ENCODE results near the gene TM9SF3. TPM values are rescaled to one million over a fixed set of nuclear protein-coding genes. Genes with fewer than 3 reads are reported as not detected.

Gene TM9SF3
- total and polyA plus RNA-seq, 4 donors, result 24.4 to 103 (median 66.7) TPM

- DNase-seq (no peak), ATAC-seq (ENCODE audit: insufficient read depth, low FRiP score) (no peak)
- Histone ChIP-seq H3K4me1 (ENCODE audit: control insufficient read depth in 5 of 5, insufficient read depth in 5 of 5, low read length in 5 of 5) (peaks cover 0 to 8% (median 0%) of the 10 kb centered on the region in 5 donors), H3K9me3 (ENCODE audit: control insufficient read depth in 4 of 4, insufficient read depth in 3 of 4, low read length in 3 of 4) (no peaks in the 10 kb centered on the region), H3K9ac (ENCODE audit: insufficient read depth in 1 of 2, low read length in 2 of 2) (no peak overlapping the region), H3K36me3 (ENCODE audit: control insufficient read depth in 4 of 4, insufficient read depth in 4 of 4, low read length in 4 of 4) (peaks cover 6 to 18% (median 12%) of the 10 kb centered on the region in 4 donors), H3K27me3 (ENCODE audit: control insufficient read depth in 3 of 3, insufficient read depth in 3 of 3, low read length in 2 of 3) (no peaks in the 10 kb centered on the region), H3K4me3 (no peak overlapping the region), H3K27ac (ENCODE audit: low read depth in 1 of 2, low read length in 1 of 2) (no peak overlapping the region)
- TF ChIP-seq, protein P1, sequence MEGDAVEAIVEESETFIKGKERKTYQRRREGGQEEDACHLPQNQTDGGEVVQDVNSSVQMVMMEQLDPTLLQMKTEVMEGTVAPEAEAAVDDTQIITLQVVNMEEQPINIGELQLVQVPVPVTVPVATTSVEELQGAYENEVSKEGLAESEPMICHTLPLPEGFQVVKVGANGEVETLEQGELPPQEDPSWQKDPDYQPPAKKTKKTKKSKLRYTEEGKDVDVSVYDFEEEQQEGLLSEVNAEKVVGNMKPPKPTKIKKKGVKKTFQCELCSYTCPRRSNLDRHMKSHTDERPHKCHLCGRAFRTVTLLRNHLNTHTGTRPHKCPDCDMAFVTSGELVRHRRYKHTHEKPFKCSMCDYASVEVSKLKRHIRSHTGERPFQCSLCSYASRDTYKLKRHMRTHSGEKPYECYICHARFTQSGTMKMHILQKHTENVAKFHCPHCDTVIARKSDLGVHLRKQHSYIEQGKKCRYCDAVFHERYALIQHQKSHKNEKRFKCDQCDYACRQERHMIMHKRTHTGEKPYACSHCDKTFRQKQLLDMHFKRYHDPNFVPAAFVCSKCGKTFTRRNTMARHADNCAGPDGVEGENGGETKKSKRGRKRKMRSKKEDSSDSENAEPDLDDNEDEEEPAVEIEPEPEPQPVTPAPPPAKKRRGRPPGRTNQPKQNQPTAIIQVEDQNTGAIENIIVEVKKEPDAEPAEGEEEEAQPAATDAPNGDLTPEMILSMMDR (IDR thresholded peaks at IDR 0.05; ENCODE audit: control extremely low read depth, extremely low read depth), result no peak
- WGBS, 2 donors, result 92 to 94% methylated on average over 1 of the region's 1 CpG
Observed at GRCh38 chr10:96536129-96536528, 50.7 kb downstream of the TM9SF3 start.

GRCh38 chr10:96532523-96532922 is 54.3 kb downstream of the TM9SF3 start:
- ATAC-seq (ENCODE audit: insufficient read depth, low FRiP score) (no peak), DNase-seq (peak in 2 of 3 donors; percentile 19 to 56)
- Histone ChIP-seq H3K4me1 (ENCODE audit: control insufficient read depth in 5 of 5, insufficient read depth in 5 of 5, low read length in 5 of 5) (peaks cover 0 to 10% (median 0%) of the 10 kb centered on the region in 5 donors), H3K36me3 (ENCODE audit: control insufficient read depth in 4 of 4, insufficient read depth in 4 of 4, low read length in 4 of 4) (peaks cover 10 to 23% (median 14%) of the 10 kb centered on the region in 4 donors), H3K27me3 (ENCODE audit: control insufficient read depth in 3 of 3, insufficient read depth in 3 of 3, low read length in 2 of 3) (no peaks in the 10 kb centered on the region), H3K9me3 (ENCODE audit: control insufficient read depth in 4 of 4, insufficient read depth in 3 of 4, low read length in 3 of 4) (no peaks in the 10 kb centered on the region), H3K9ac (ENCODE audit: insufficient read depth in 1 of 2, low read length in 2 of 2) (no peak overlapping the region), H3K27ac (ENCODE audit: low read depth in 1 of 2, low read length in 1 of 2) (no peak overlapping the region), H3K4me3 (no peak overlapping the region)
- 71 to 87% methylated on average over 1 of the region's 1 CpG for WGBS, 2 donors
- TF ChIP-seq, protein P1 (IDR thresholded peaks at IDR 0.05; ENCODE audit: control extremely low read depth, extremely low read depth), result no peak

DNA sequence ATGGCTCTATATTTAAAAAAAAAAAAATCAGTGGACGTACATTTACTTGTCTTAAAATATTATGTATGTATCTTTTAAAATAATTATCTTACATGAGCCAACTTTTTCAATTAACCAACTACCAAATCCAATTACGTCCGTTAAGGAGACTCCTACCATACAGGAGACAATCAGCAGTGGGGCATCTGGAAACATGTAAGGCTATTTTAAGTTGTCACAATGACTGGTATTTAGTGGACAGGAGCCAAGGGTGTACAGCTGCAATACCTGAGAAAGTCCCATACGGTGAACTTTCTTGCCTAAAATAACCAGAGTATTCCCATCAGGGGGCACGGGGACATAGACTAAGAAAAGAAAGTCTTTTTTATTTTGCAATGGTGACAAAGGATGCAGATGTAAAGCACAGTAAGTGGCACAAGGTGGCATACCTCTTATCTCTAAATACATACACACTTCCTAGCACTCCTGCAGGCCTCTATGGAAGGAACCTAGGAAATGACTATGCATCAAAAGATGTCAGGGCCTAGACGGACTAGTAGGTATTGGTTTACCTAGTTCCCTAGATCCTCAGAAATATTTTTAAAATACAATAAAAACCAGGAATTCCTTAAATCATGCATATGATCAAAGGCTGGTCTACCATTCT is 57.1 kb downstream of the TM9SF3 start:
- Histone ChIP-seq H3K4me1 (ENCODE audit: control insufficient read depth in 5 of 5, insufficient read depth in 5 of 5, low read length in 5 of 5) (peaks cover 0 to 14% (median 0%) of the 10 kb centered on the region in 5 donors), H3K36me3 (ENCODE audit: control insufficient read depth in 4 of 4, insufficient read depth in 4 of 4, low read length in 4 of 4) (peaks cover 16 to 35% (median 24%) of the 10 kb centered on the region in 4 donors), H3K4me3 (no peak overlapping the region), H3K27ac (ENCODE audit: low read depth in 1 of 2, low read length in 1 of 2) (peak overlapping the region in 1 of 2 donors; percentile 33), H3K9ac (ENCODE audit: insufficient read depth in 1 of 2, low read length in 2 of 2) (no peak overlapping the region), H3K27me3 (ENCODE audit: control insufficient read depth in 3 of 3, insufficient read depth in 3 of 3, low read length in 2 of 3) (no peaks in the 10 kb centered on the region), H3K9me3 (ENCODE audit: control insufficient read depth in 4 of 4, insufficient read depth in 3 of 4, low read length in 3 of 4) (no peaks in the 10 kb centered on the region)
- ATAC-seq (ENCODE audit: insufficient read depth, low FRiP score) (no peak), DNase-seq (no peak)
- TF ChIP-seq, protein P1 (IDR thresholded peaks at IDR 0.05; ENCODE audit: control extremely low read depth, extremely low read depth), result no peak
- 77 to 89% methylated on average over 6 of the region's 6 CpGs for WGBS, 2 donors

All from lung (tissue), 12 donors.